Fibroblast of lung (primary cell): ENCODE data around the gene ECD. TPM values are rescaled to one million over a fixed set of nuclear protein-coding genes. Genes with fewer than 3 reads are reported as not detected.
"Not testable (repeated sequence)": the region's sequence is repeated elsewhere in the genome, so short reads cannot be mapped to it uniquely, and the experiment has no call there.

ENCODE experiments used
- DNase-seq, 2 donors: peaks; one replicate each; pipeline versions ENCODE4 v3.0.0 to v3.0.0-alpha.2; 2010; ENCODE audit warnings: low read depth in 2 of 2
- H2AFZ ChIP-seq: 2 replicates; pipeline ENCODE4 v1.5.1; 2012; ENCODE audit warnings: low read length, control low read depth, inconsistent platforms
- H3K27ac ChIP-seq: 2 replicates; pipeline ENCODE4 v1.5.1; 2011; ENCODE audit warnings: low read length, control low read depth; ENCODE audit not compliant: insufficient read depth
- H3K27me3 ChIP-seq: 2 replicates; pipeline ENCODE4 v1.5.1; 2011; ENCODE audit warnings: mild to moderate bottlenecking, low read length; ENCODE audit not compliant: control insufficient read depth, insufficient read depth
- H3K36me3 ChIP-seq: 2 replicates; pipeline ENCODE4 v1.5.1; 2011; ENCODE audit warnings: low read length; ENCODE audit not compliant: control insufficient read depth, insufficient read depth
- H3K4me1 ChIP-seq: 2 replicates; pipeline ENCODE4 v1.5.1; 2011; ENCODE audit warnings: low read length; ENCODE audit not compliant: control insufficient read depth, insufficient read depth; ENCODE audit errors: extremely low read depth
- H3K4me2 ChIP-seq: 2 replicates; pipeline ENCODE4 v1.5.1; 2011; ENCODE audit warnings: low read length, control low read depth; ENCODE audit not compliant: insufficient read depth; ENCODE audit errors: extremely low read depth
- H3K4me3 ChIP-seq, 4 experiments: fragments of 200-600 bp in 1 of 4; sonication (generic) in 1 of 4; replicated peaks in 1 of 4; 2 replicates each; pipeline ENCODE4 v1.5.1; 2011 to 2016; ENCODE audit warnings: low read length in 4 of 4, low read depth in 3 of 4, mild to moderate bottlenecking in 3 of 4, control low read depth in 2 of 4, inconsistent platforms in 1 of 4, mixed read lengths in 1 of 4; ENCODE audit not compliant: insufficient read depth in 1 of 4; ENCODE audit errors: control extremely low read depth in 1 of 4
- H3K79me2 ChIP-seq: 2 replicates; pipeline ENCODE4 v1.5.1; 2012; ENCODE audit warnings: mild to moderate bottlenecking, low read length, inconsistent platforms; ENCODE audit not compliant: control insufficient read depth, insufficient read depth
- H3K9ac ChIP-seq: 2 replicates; pipeline ENCODE4 v1.5.1; 2011; ENCODE audit warnings: mild to moderate bottlenecking, low read length, control low read depth; ENCODE audit not compliant: insufficient read depth
- H3K9me3 ChIP-seq: 2 replicates; pipeline ENCODE4 v1.5.1; 2012; ENCODE audit warnings: low read depth, low read length; ENCODE audit not compliant: control insufficient read depth, insufficient read depth
- H4K20me1 ChIP-seq: 2 replicates; pipeline ENCODE4 v1.5.1; 2011; ENCODE audit warnings: low read length; ENCODE audit not compliant: control insufficient read depth, insufficient read depth; ENCODE audit errors: extremely low read depth
- CTCF ChIP-seq, 2 donors: IDR thresholded peaks in 1 of 2; conservative IDR thresholded peaks in 1 of 2; 1 replicate in 1 of 2; 2 replicates in 1 of 2; pipeline ENCODE4 v1.5.1; 2011 to 2012; ENCODE audit warnings: low read length in 2 of 2, control low read depth in 1 of 2, inconsistent platforms in 1 of 2, low read depth in 1 of 2, mild to moderate bottlenecking in 1 of 2
- EZH2 ChIP-seq: IDR thresholded peaks from 2 replicates; pipeline ENCODE4 v1.5.1; 2012; ENCODE audit warnings: low read length, control low read depth, mild to moderate bottlenecking; ENCODE audit errors: missing control alignments
- polyA plus RNA-seq, 2 donors: library from polyadenylated mRNA; depleted of rRNA in 1 of 2; stranded (reverse) in 1 of 2; unstranded in 1 of 2; fragments of >200 nt; gene quantifications; 2 replicates each; pipeline ENCODE4 v1.2.1, GENCODE V29; 2011 to 2012; ENCODE audit warnings: missing spikeins in 1 of 2
- total RNA-seq: library from RNA; depleted of rRNA; stranded (reverse); fragments of >200 nt; gene quantifications from 2 replicates; pipeline ENCODE4 v1.2.1, GENCODE V29; 2014

ECD gene
- total and polyA plus RNA-seq, 2 donors (not counting 1 experiment from before 2014, with no cell fraction given) = 22.0 to 40.9 TPM

- no peaks in the 10 kb centered on the region for H3K36me3 ChIP-seq
- peak within 1 kb of the TSS; percentile 83 for H3K27ac ChIP-seq
- DNase-seq = peak; percentile 73 to 81
- no peaks in the 10 kb centered on the region for H4K20me1 ChIP-seq
- peak within 1 kb of the TSS; percentile 73 for H2AFZ ChIP-seq
- peaks cover 2% of the 10 kb centered on the region for H3K4me1 ChIP-seq
- no peaks in the 10 kb centered on the region for H3K9me3 ChIP-seq
- H3K4me3 ChIP-seq = peak within 1 kb of the TSS; percentile 48 to 92 (median 60)
- H3K4me2 ChIP-seq = peak within 1 kb of the TSS; percentile 79
- H3K27me3 ChIP-seq = no peaks in the 10 kb centered on the region
- peak within 1 kb of the TSS; percentile 57 for H3K9ac ChIP-seq
- no peak for TF ChIP-seq EZH2
- TF ChIP-seq CTCF (conservative IDR thresholded peaks at IDR 0.05 in 1 of 2, IDR thresholded peaks at IDR 0.05 in 1 of 2; ENCODE audit: low read depth in 1 of 2, low read length in 2 of 2) = no peak
- no peaks in the 10 kb centered on the region for H3K79me2 ChIP-seq
These were observed 57.4 kb downstream of the ECD start, which contains the start of gene NUDT13 for GRCh38 chr10:73110345-73110849. Gene NUDT13, plus strand, starts transcription at chr10:73110455. Its CDS starts 3,911 bp downstream, at chr10:73114366.

DNA sequence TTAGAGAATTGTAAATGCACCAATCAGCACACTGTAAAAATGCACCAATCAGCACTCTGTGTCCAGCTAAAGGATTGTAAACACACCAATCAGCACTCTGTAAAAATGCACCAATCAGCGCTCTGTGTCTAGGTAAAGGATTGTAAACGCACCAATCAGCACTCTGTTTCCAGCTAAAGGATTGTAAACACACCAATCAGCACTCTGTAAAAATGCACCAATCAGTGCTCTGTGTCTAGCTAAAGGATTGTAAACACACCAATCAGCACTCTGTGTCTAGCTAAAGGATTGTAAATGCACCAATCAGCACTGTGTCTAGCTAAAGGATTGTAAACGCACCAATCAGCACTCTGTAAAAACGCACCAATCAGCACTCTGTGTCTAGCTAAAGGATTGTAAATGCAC, 58.6 kb downstream of the ECD start:
- not testable (repeated sequence) for H3K9ac ChIP-seq, H3K36me3 ChIP-seq, H3K79me2 ChIP-seq, H3K4me1 ChIP-seq, DNase-seq, H3K4me3 ChIP-seq, H2AFZ ChIP-seq, H3K9me3 ChIP-seq, H4K20me1 ChIP-seq, H3K27ac ChIP-seq, H3K4me2 ChIP-seq, H3K27me3 ChIP-seq

DNA sequence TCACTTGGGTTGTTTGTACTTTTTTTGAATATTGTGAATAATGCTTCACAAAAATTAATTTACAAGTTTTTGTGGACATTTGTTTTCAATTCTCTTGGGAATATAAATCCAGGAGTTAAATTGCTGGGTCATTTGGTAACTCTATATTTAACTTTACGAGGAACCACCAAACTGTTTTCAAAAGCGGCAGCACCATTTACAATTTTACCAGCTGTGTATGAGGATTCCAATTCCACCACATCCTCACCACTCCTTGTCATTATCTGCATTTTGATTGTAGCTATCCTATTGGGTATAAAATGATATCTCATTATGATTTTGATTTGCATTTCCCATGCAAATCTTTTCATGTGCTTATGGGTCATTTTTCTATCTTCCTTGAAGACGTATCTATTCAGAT, 61.5 kb downstream of the ECD start:
- H3K4me2 ChIP-seq = no peak overlapping the region
- no peaks in the 10 kb centered on the region for H3K27me3 ChIP-seq
- no peak overlapping the region for H3K27ac ChIP-seq
- no peaks in the 10 kb centered on the region for H3K36me3 ChIP-seq
- no peak overlapping the region for H2AFZ ChIP-seq
- no peak overlapping the region for H3K4me3 ChIP-seq
- H3K79me2 ChIP-seq = no peaks in the 10 kb centered on the region
- H3K9ac ChIP-seq = no peak overlapping the region
- H4K20me1 ChIP-seq = no peaks in the 10 kb centered on the region
- DNase-seq = no peak
- TF ChIP-seq CTCF (conservative IDR thresholded peaks at IDR 0.05 in 1 of 2, IDR thresholded peaks at IDR 0.05 in 1 of 2; ENCODE audit: low read depth in 1 of 2, low read length in 2 of 2) (no peak), EZH2 (no peak)
- no peaks in the 10 kb centered on the region for H3K9me3 ChIP-seq
- H3K4me1 ChIP-seq = no peaks in the 10 kb centered on the region
